Renal cortical epithelial cell (primary cell): ENCODE data around the gene IKZF3. TPM values are rescaled to one million over a fixed set of nuclear protein-coding genes. Genes with fewer than 3 reads are reported as not detected.
A peak's percentile ranks its signal among the peaks of the same experiment; 100 is the strongest.
"Not testable (repeated sequence)": the region's sequence is repeated elsewhere in the genome, so short reads cannot be mapped to it uniquely, and the experiment has no call there.

Experiments
- DNase-seq: peaks from one replicate; pipeline ENCODE4 v3.0.0-alpha.2; 2011; ENCODE audit warnings: low read depth
- total RNA-seq: library from RNA; depleted of rRNA; stranded (reverse); fragments of >200 nt; gene quantifications from 2 replicates; pipeline ENCODE4 v1.2.3, GENCODE V29; 2014

The IKZF3 gene
- total RNA-seq = under 0.01 and 0.17 TPM in 2 replicates

GRCh38 chr17:39863918-39864746 is at the start of gene IKZF3:
Gene IKZF3 (minus strand): TSS chr17:39864312. CDS start chr17:39864126, 186 bp downstream.
- DNase-seq = peak; percentile 26

GRCh38 chr17:39908789-39909352 is 44.8 kb upstream of the IKZF3 start:
- DNase-seq = no peak

GRCh38 chr17:39904990-39905288 is 40.8 kb upstream of the IKZF3 start:
- no peak for DNase-seq

DNA sequence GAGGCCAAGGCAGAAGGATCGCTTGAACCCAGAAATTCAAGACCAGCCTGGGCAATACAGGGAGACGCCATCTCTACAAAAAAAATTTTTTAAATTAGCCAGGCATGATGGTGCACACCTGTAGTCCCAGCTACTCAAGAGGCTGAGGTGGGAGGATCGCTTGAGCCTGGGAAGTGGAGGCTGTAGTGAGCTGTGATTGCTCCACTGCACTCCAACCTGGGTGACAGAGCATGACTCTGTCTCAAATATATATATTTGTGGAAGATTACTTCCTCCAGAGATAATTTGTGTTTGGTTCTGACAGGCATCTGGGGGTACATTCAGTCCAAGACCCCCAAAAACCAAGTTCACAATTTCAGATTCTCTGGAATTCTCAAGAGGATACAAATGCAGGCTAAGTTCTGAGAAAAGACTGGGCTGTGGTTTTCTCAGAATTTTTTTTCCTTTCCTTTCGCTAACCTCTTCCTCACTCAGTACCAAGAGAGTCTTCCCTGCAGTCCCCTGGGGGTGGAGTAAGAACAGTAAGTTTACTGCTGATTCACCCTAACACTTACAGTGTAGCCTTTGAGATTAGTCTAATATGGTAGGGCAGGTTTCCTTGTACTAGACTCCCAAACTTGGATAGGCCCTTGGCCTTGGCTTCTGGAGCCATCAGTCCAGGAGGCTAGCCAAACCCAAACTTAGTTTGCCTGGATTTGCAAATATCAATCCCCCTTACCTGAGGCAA is 39.2 kb upstream of the IKZF3 start:
- DNase-seq = no peak

GRCh38 chr17:39902027-39902426 is 37.9 kb upstream of the IKZF3 start:
- DNase-seq = not testable (repeated sequence)

DNA sequence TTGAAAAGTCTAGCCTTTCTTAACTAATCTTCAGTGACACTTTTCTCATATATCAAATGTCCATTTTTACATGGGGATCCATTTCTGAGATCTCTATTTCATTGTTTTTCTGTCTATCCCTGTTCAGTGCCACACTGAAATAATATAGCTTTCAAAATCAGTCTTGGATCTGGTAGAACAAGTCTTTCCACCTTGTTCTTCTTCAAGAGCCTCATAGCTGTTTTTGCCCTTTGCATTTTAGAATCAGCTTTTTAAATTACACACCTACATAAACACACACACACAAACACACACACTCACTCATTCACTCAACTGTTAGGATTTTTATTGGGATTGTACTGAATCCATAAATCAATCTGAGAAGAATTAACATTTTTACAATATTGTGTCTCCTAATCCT is 35.1 kb upstream of the IKZF3 start:
- no peak for DNase-seq

GRCh38 chr17:39898088-39898487 is 34.0 kb upstream of the IKZF3 start:
- no peak for DNase-seq

DNA sequence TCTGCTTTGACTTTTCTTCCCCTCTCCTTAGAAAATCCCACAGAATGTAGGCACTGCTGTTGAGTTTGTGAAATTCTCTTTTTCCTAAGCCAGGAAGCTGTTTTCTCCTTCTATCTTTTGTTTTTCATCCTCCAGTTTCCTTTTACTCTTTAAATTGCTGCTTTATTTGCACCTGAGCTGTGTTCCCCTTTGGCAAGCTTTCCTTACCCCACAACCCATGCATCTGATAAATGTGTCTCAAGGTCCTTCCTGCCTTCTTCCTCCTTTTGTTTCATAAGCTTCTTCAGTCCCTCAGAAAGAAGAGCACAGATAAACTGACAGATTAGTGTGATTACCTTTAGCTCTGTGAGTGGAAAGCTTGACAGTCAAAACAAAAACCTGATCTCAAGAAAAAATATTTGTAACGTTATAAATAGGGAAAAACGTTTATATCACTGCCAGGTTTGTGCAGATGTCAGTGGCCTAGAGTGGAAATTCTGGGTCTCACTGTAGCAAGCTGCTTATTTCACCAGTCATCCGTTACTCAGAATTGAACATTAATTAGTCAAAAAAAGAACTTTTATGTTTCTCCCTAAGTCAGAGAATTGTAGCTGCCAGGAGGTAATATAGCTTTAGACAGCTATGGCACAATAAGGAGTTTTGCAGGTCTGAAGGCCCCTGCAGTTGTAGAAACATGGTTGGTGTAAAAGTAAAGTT is 30.7 kb upstream of the IKZF3 start:
- DNase-seq = no peak

- no peak for DNase-seq
Observed at GRCh38 chr17:39889200-39889599, 25.1 kb upstream of the IKZF3 start.

DNA sequence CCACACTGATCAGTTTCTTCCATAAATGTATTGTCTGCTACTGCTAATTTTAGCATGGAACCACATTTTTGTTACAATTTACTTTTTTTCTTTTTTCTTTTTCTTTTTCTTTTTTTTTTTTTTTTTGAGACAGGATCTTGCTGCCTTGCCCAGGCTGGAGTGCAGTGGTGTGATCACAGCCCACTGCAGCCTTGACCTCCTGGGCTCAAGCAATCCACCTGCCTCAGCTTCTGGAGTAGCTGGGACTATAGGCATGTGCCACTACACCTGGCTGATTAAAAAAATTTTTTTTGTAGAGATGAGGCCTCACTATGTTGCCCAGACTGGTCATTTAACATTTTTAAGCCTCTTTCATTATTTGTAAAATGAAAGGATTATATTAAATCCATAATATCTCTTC is 23.0 kb upstream of the IKZF3 start:
- no peak for DNase-seq

GRCh38 chr17:39886102-39886501 is 22.0 kb upstream of the IKZF3 start:
- DNase-seq = not testable (repeated sequence)

DNA sequence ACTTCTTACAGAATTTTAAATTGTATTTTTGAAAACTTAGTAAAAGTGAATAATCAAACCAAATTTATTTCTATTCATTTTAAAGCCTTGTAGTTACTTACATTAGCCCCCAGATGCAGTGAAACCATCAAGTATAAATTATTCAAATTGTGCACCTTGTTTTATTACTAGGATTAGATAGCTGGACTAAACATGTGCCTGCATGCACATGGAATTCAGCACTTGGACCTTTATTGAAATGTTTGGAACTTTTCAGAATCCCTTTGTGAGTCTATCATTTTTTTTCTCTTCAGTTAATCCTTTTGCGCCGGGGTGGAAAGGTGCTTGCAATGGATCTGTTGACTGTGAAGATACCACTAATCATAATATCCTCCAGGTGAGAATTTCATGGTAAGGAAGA is 8.6 kb upstream of the IKZF3 start:
- peak; percentile 16 for DNase-seq

DNA sequence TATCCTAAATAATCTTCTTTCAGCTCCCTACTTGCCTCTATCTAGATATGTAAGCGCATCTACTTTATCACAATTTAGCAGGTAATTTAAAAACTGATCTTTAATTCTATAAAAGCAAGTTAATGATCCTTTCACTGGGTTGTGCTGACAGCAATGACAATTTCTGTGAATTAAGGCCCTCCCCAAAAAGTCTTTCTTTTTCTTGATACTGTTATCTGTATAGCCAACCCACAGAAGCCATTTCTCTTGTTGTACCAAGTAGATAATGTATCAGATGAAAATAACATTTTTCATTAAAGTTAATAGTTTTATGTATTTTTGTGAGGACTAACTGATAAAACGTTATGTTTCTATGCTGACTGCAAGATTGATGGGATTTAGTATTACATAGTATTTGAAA is 7.7 kb upstream of the IKZF3 start:
- DNase-seq = no peak

GRCh38 chr17:39870776-39871175 is 6.7 kb upstream of the IKZF3 start:
- no peak for DNase-seq

GRCh38 chr17:39868554-39868942 is 4.4 kb upstream of the IKZF3 start:
- DNase-seq = no peak

DNA sequence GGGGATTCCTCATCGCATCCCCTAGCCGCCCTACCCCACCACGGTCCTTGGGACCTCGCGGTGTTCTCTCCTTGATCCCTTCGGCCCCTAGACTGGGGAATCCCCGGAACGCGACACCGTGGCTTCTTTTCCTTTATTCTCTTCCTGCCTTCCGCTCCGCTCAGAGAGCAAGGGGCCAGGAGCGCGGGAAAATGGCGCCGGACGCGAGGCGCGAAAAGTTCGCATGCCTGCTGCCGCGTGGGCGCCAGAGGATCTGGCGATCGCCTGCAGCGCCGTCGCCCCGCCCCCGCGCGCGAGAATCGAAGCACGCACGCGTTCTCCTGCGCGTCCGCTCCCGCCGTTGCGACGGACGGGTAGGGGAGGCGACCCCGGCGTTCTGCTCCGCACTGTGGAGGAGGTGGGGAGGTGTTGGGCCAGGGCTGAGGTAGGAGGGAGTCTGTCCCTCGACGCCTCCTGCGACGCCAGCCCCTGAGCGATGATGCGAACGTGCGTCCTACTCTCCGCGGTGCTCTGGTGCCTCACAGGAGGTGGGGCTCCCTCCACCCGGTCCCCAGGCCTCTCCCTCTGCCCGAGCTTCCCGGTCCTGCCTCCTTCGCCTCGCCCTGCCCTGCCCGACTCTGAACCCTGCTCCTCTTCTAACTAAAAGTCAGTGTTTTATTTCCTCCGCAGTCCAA is 3.9 kb upstream of the IKZF3 start, which contains the start of gene ZPBP2:
TSS of gene ZPBP2 (plus strand) at position 323 of the 674 bp plus-strand sequence. CDS start at position 476, 153 bp downstream.
- DNase-seq = no peak

DNA sequence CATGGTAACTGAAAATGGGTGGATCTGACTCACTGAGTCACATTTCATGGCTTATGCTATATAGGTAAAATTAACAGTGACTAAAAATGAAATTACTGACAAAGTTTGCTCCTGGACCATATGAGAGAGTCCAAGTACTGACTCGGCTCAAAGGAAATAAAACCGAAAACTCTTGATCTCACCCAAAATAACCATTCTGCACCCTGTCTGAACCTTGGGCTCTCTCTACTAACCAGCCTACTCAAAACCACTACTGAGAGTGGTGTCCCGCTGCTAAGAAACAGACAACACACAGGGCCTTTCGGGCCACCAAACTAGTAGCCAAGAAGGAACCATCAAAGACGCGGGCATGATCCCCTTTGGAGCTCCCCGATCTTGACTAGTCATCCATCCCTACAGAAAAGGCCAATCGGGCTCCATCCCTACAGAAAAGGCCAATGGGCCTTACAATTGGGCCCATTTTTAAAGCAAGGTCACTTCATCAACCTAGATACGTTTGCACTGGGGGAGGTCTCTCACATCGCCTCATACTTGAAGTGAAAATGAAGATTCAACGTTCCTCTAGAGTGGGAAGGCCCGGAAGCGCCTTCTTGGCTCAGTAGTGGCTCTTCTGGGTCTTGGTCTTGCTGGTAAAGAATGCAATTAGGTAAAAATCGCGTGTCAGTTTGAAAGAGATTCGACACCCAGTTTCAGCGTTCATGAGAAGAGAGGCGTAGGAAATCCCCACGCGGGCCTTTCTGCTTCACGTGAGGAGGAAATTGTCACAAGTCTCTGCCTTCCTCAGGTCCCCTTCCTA is 3.2 kb upstream of the IKZF3 start:
- DNase-seq = no peak

- no peak for DNase-seq
Observed at GRCh38 chr17:39866013-39866730, 2.1 kb upstream of the IKZF3 start.

DNA sequence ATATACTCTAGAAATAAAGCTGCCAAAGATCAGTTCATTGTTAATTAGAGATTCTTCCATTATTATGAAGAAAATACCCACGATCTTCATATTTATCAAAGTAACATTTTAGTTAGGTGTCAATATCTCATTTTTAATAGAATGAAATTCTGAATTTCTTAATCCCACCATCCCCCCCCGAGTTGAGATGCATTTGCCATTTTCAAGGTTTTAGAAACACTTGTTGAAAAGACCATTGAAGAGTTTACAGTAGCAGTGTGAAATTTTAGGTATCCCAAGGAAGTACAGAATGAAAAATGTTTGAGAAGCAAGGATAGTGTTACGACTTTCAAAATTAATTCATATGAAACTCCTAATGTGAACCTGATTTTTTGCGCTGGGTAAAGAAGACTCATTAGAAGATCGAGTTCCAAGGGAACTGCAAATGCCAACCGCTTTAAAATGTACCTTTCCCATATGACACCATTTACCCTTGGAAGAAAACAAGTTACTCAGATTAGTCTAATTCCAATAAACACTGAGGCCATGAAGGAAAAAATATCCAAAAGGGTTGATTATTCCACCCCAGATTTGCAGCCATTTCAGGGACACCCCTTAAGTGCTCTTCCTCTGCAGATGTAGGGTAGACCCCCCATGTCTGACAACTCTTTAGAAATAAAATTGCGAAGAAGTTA is 731 bp downstream of the IKZF3 start:
- no peak for DNase-seq

DNA sequence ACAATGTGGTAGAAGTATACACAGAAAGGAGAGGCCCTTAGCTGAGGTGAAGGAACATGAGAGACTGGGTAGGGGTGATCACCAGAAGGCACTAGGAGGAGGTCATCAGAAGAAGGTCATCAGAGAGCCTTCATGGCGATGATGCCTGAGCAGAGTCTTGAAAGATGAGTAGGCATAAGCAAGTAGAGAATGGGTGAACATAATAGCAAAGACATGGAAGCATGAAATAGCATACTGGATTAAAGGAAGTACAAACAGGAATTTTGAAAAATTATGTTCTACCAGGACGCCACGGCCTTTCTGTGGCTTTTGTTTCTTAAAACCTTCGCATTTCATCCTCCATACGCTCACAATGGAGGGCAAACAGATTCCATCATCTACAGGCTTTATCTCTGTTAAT is 2.9 kb downstream of the IKZF3 start:
- no peak for DNase-seq
